ENCODE measurements around the gene SLC26A1. TPM values are rescaled to one million over a fixed set of nuclear protein-coding genes. Genes with fewer than 3 reads are reported as not detected.

SLC26A1 gene
- total RNA-seq, 1 experiment from 2014 or later, result 0.85 TPM

GRCh38 chr4:997375-998071 is 4.3 kb upstream of the SLC26A1 start:
- TF ChIP-seq NR2C2 (CRISPR knock-in tag; IDR thresholded peaks at IDR 0.05) (no peak), AR (CRISPR knock-in tag; IDR thresholded peaks at IDR 0.05) (no peak), JUN (CRISPR knock-in tag; IDR thresholded peaks at IDR 0.05) (no peak), EMX1 (CRISPR knock-in tag; IDR thresholded peaks at IDR 0.05) (no peak), ESRRA (CRISPR knock-in tag; IDR thresholded peaks at IDR 0.05; ENCODE audit: borderline replicate concordance) (no peak), CREB1 (CRISPR knock-in tag; IDR thresholded peaks at IDR 0.05) (no peak), MLX (CRISPR knock-in tag; IDR thresholded peaks at IDR 0.05) (no peak)
- TF ChIP-seq, protein P1, sequence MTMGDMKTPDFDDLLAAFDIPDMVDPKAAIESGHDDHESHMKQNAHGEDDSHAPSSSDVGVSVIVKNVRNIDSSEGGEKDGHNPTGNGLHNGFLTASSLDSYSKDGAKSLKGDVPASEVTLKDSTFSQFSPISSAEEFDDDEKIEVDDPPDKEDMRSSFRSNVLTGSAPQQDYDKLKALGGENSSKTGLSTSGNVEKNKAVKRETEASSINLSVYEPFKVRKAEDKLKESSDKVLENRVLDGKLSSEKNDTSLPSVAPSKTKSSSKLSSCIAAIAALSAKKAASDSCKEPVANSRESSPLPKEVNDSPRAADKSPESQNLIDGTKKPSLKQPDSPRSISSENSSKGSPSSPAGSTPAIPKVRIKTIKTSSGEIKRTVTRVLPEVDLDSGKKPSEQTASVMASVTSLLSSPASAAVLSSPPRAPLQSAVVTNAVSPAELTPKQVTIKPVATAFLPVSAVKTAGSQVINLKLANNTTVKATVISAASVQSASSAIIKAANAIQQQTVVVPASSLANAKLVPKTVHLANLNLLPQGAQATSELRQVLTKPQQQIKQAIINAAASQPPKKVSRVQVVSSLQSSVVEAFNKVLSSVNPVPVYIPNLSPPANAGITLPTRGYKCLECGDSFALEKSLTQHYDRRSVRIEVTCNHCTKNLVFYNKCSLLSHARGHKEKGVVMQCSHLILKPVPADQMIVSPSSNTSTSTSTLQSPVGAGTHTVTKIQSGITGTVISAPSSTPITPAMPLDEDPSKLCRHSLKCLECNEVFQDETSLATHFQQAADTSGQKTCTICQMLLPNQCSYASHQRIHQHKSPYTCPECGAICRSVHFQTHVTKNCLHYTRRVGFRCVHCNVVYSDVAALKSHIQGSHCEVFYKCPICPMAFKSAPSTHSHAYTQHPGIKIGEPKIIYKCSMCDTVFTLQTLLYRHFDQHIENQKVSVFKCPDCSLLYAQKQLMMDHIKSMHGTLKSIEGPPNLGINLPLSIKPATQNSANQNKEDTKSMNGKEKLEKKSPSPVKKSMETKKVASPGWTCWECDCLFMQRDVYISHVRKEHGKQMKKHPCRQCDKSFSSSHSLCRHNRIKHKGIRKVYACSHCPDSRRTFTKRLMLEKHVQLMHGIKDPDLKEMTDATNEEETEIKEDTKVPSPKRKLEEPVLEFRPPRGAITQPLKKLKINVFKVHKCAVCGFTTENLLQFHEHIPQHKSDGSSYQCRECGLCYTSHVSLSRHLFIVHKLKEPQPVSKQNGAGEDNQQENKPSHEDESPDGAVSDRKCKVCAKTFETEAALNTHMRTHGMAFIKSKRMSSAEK (CRISPR knock-in tag; IDR thresholded peaks at IDR 0.05; ENCODE audit: borderline replicate concordance), result no peak
- TF ChIP-seq, protein P2, sequence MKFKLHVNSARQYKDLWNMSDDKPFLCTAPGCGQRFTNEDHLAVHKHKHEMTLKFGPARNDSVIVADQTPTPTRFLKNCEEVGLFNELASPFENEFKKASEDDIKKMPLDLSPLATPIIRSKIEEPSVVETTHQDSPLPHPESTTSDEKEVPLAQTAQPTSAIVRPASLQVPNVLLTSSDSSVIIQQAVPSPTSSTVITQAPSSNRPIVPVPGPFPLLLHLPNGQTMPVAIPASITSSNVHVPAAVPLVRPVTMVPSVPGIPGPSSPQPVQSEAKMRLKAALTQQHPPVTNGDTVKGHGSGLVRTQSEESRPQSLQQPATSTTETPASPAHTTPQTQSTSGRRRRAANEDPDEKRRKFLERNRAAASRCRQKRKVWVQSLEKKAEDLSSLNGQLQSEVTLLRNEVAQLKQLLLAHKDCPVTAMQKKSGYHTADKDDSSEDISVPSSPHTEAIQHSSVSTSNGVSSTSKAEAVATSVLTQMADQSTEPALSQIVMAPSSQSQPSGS (CRISPR knock-in tag; IDR thresholded peaks at IDR 0.05; ENCODE audit: borderline replicate concordance, low read depth), result no peak
- Mint-ChIP-seq H3K9me3 (no peaks in the 10 kb centered on the region), H3K27ac (no peak overlapping the region), H3K36me3 (no peaks in the 10 kb centered on the region), H3K27me3 (ENCODE audit: low read depth) (peaks cover 63% of the 10 kb centered on the region), H3K4me1 (peaks cover 2% of the 10 kb centered on the region), H3K4me3 (peak overlapping the region; percentile 39; the same call in 1 of the 2 replicates)
- ATAC-seq (peak; percentile 26), DNase-seq (ENCODE audit: low spot score) (no peak)
- POLR2A ChIA-PET, result no interaction called here
- CTCF ChIA-PET, result interaction anchor here (1.9 kb wide), 1 partner anchor 71 kb away, joined by 5 read pairs; no protein-coding TSS in a partner anchor

- Mint-ChIP-seq H3K9me3 (no peaks in the 10 kb centered on the region), H3K36me3 (no peaks in the 10 kb centered on the region), H3K27ac (no peak overlapping the region), H3K27me3 (ENCODE audit: low read depth) (peaks cover 59% of the 10 kb centered on the region), H3K4me3 (peak overlapping the region; percentile 56), H3K4me1 (peaks cover 2% of the 10 kb centered on the region)
- ATAC-seq (peak; percentile 9), DNase-seq (ENCODE audit: low spot score) (no peak)
- POLR2A ChIA-PET, result no interaction called here
- no peak for TF ChIP-seq SMAD3 (CRISPR knock-in tag; IDR thresholded peaks at IDR 0.05; ENCODE audit: borderline replicate concordance)
- no peak for TF ChIP-seq TP53 (CRISPR knock-in tag; IDR thresholded peaks at IDR 0.05)
- no peak for TF ChIP-seq ZNF423 (CRISPR knock-in tag; IDR thresholded peaks at IDR 0.05)
- CTCF ChIA-PET, result interaction anchor here (1.5 kb wide), 1 partner anchor 10 kb away, joined by 4 read pairs; the partner anchor contains the start of gene IDUA
Observed at GRCh38 chr4:996997-997374, 3.8 kb upstream of the SLC26A1 start.
